ENCODE results near the gene ERC2. TPM values are rescaled to one million over a fixed set of nuclear protein-coding genes. Genes with fewer than 3 reads are reported as not detected.

The ERC2 gene
- total RNA-seq, 1 experiment from 2014 or later: 0.77 TPM

DNA sequence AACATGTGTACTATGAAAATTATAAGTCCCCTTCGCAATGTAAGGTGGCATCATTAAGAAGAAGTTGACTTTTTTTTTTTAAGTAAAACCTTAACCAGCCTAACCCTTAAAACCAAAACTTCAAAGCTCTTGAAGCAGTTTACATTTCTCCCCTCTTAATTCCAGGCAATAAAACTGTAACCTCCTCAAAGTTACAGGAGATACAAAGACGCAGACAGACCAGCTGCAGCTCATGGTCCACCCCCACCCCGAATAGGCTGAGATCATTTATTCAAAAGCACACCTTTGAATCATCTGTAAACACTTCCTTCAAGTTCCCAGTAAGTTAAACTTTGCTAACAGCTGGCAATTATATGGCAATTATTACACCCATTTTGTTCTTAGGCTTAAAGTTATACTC, 414.5 kb downstream of the ERC2 start:
- TF ChIP-seq EZH2 (IDR thresholded peaks at IDR 0.05; ENCODE audit: low read length, unreplicated experiment) (no peak), EZH2phosphoT487 (IDR thresholded peaks at IDR 0.05; ENCODE audit: borderline replicate concordance, low read length) (no peak)
- TF ChIP-seq, protein P1, sequence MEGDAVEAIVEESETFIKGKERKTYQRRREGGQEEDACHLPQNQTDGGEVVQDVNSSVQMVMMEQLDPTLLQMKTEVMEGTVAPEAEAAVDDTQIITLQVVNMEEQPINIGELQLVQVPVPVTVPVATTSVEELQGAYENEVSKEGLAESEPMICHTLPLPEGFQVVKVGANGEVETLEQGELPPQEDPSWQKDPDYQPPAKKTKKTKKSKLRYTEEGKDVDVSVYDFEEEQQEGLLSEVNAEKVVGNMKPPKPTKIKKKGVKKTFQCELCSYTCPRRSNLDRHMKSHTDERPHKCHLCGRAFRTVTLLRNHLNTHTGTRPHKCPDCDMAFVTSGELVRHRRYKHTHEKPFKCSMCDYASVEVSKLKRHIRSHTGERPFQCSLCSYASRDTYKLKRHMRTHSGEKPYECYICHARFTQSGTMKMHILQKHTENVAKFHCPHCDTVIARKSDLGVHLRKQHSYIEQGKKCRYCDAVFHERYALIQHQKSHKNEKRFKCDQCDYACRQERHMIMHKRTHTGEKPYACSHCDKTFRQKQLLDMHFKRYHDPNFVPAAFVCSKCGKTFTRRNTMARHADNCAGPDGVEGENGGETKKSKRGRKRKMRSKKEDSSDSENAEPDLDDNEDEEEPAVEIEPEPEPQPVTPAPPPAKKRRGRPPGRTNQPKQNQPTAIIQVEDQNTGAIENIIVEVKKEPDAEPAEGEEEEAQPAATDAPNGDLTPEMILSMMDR (conservative IDR thresholded peaks at IDR 0.05; ENCODE audit: low read depth, low read length): no peak
- H4K20me1 ChIP-seq (ENCODE audit: low read length): no peaks in the 10 kb centered on the region
- intact Hi-C loops (cut with micrococcal nuclease): no loop called here
- no peaks in the 10 kb centered on the region for H3K4me1 ChIP-seq (ENCODE audit: insufficient read depth, low read length)
- ATAC-seq (no peak), DNase-seq (no peak)
- H3K79me2 ChIP-seq (ENCODE audit: low read length): no peaks in the 10 kb centered on the region
- no peaks in the 10 kb centered on the region for H3K9me2 ChIP-seq (replicated peaks; ENCODE audit: low read length)
- H3K4me3 ChIP-seq (ENCODE audit: low read length): no peak overlapping the region
- no peak overlapping the region for H3K4me2 ChIP-seq (ENCODE audit: low read length)
- no peaks in the 10 kb centered on the region for H3F3A ChIP-seq (ENCODE audit: low read length, unreplicated experiment)
- H3K27ac ChIP-seq (ENCODE audit: low read length): no peak overlapping the region
- POLR2A ChIA-PET (ENCODE audit: unreplicated experiment): no interaction called here
- no TSS peak for BruUV-seq (replicated peaks)
- no peaks in the 10 kb centered on the region for H3K9me3 ChIP-seq (ENCODE audit: low read length)
- no peak overlapping the region for H3K9ac ChIP-seq (ENCODE audit: low read length)
- peaks cover 27% of the 10 kb centered on the region for H3K27me3 ChIP-seq (ENCODE audit: low read length)
- CTCF ChIA-PET: no interaction called here
- no peak overlapping the region for H2AFZ ChIP-seq (ENCODE audit: low read length)
- H3K36me3 ChIP-seq (ENCODE audit: low read depth, low read length): no peaks in the 10 kb centered on the region

DNA sequence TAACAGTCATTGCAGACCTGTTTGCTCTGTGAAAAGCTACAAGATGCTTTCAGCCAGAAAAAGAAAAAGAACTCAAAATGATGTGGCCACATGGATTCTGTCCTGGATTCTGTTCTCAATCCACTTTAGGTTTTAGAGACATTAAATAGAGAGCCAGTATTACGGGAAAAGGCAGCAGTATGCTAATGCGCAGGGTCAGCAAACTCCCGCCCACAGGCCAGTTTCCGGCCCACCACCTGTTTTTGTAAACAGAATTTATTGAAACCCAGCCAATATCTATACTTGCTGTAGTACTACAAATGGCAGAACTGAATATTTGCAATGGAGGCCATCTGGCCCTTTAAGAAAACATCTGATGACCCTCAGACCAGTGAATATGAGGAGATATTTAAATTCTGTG, 416.1 kb downstream of the ERC2 start:
- Histone ChIP-seq H3K9me3 (ENCODE audit: low read length) (no peaks in the 10 kb centered on the region), H3F3A (ENCODE audit: low read length, unreplicated experiment) (no peaks in the 10 kb centered on the region), H3K79me2 (ENCODE audit: low read length) (no peaks in the 10 kb centered on the region), H3K4me1 (ENCODE audit: insufficient read depth, low read length) (no peaks in the 10 kb centered on the region), H4K20me1 (ENCODE audit: low read length) (no peaks in the 10 kb centered on the region), H3K9me2 (replicated peaks; ENCODE audit: low read length) (no peaks in the 10 kb centered on the region), H3K27ac (ENCODE audit: low read length) (no peak overlapping the region), H3K4me2 (ENCODE audit: low read length) (no peak overlapping the region), H3K36me3 (ENCODE audit: low read depth, low read length) (no peaks in the 10 kb centered on the region), H3K4me3 (ENCODE audit: low read length) (no peak overlapping the region), H3K9ac (ENCODE audit: low read length) (no peak overlapping the region), H2AFZ (ENCODE audit: low read length) (no peak overlapping the region), H3K27me3 (ENCODE audit: low read length) (peaks cover 38% of the 10 kb centered on the region)
- ChIA-PET CTCF (no interaction called here), POLR2A (ENCODE audit: unreplicated experiment) (no interaction called here)
- ATAC-seq (no peak), DNase-seq (no peak)
- BruUV-seq (replicated peaks): no TSS peak
- TF ChIP-seq EZH2 (IDR thresholded peaks at IDR 0.05; ENCODE audit: low read length, unreplicated experiment): no peak
- intact Hi-C loops (cut with micrococcal nuclease): no loop called here

DNA sequence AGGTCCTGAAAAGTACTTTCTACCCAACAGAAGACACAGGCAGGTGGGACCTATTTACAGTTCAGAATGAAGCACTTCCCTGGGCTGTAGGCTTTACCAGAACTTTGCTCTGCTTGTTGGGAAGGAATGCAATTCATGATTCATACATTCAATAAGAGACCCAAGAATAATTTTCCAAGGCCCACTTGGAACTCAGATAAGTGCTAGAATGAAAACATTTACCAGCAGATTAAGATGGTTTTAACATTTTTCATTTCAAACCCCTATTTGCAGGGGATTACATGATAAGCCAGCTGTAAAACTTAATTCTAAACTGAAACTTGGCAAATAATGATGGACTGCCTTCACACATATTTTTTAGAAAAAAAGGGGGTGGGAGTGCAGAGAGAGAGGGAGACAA, 417.2 kb downstream of the ERC2 start:
- no peak overlapping the region for H3K9ac ChIP-seq (ENCODE audit: low read length)
- no peaks in the 10 kb centered on the region for H3F3A ChIP-seq (ENCODE audit: low read length, unreplicated experiment)
- BruUV-seq (replicated peaks): no TSS peak
- H2AFZ ChIP-seq (ENCODE audit: low read length): no peak overlapping the region
- no peaks in the 10 kb centered on the region for H4K20me1 ChIP-seq (ENCODE audit: low read length)
- H3K4me3 ChIP-seq (ENCODE audit: low read length): no peak overlapping the region
- TF ChIP-seq EZH2 (IDR thresholded peaks at IDR 0.05; ENCODE audit: low read length, unreplicated experiment): no peak
- TF ChIP-seq EZH2phosphoT487 (IDR thresholded peaks at IDR 0.05; ENCODE audit: borderline replicate concordance, low read length): no peak
- TF ChIP-seq, protein P1 (conservative IDR thresholded peaks at IDR 0.05; ENCODE audit: low read depth, low read length): no peak
- ChIA-PET CTCF (interaction anchor here (0.5 to 0.6 kb wide), 2 partner anchors 201 to 1221 kb away, joined by 3 read pairs; no protein-coding TSS in a partner anchor), POLR2A (ENCODE audit: unreplicated experiment) (no interaction called here)
- no peak overlapping the region for H3K27ac ChIP-seq (ENCODE audit: low read length)
- H3K4me2 ChIP-seq (ENCODE audit: low read length): no peak overlapping the region
- no peaks in the 10 kb centered on the region for H3K36me3 ChIP-seq (ENCODE audit: low read depth, low read length)
- peaks cover 49% of the 10 kb centered on the region for H3K27me3 ChIP-seq (ENCODE audit: low read length)
- DNase-seq (no peak), ATAC-seq (no peak)
- intact Hi-C loops (cut with micrococcal nuclease): no loop called here
- no peaks in the 10 kb centered on the region for H3K9me2 ChIP-seq (replicated peaks; ENCODE audit: low read length)
- H3K4me1 ChIP-seq (ENCODE audit: insufficient read depth, low read length): no peaks in the 10 kb centered on the region
- H3K9me3 ChIP-seq (ENCODE audit: low read length): no peaks in the 10 kb centered on the region
- no peaks in the 10 kb centered on the region for H3K79me2 ChIP-seq (ENCODE audit: low read length)

Measured in PC-3 (cell line).